Panc1 (cell line): Measurements from ENCODE around the gene TP63. TPM values are rescaled to one million over a fixed set of nuclear protein-coding genes. Genes with fewer than 3 reads are reported as not detected.

Experiments
- ATAC-seq: fragments of 200-7000 bp; cut with Tn5 transposase; 2 replicates; pipeline ENCODE4 v1.9.1; 2020; ENCODE audit warnings: mild to moderate bottlenecking, moderate library complexity
- BruUV-seq: library from RNA; stranded (reverse); fragments of 400-500 nt; replicated peaks from 2 replicates; lab custom pipeline; 2021; lab: Mats Ljungman, UMichigan
- CTCF ChIA-PET: fragments of 300-600 bp; sonication (Branson Sonifier 250); formaldehyde crosslinking; loops from one replicate; lab custom pipeline; 2022; ENCODE audit warnings: antibody characterized with exemption; lab: Charles Lee
- POLR2A ChIA-PET: fragments of 300-600 bp; sonication (Branson Sonifier 250); formaldehyde crosslinking; loops from one replicate; lab custom pipeline; 2022; ENCODE audit warnings: antibody characterized with exemption; lab: Charles Lee
- DNase-seq: peaks from one replicate; pipeline ENCODE4 v3.0.0-alpha.2; 2010; ENCODE audit warnings: low read depth, low spot score
- H3K27ac ChIP-seq: 2 replicates; pipeline ENCODE4 v1.5.1; 2011; ENCODE audit warnings: mild to moderate bottlenecking, low read length, inconsistent platforms
- H3K27me3 ChIP-seq: fragments of 200-500 bp; sonication (Bioruptor generic); 2 replicates; pipeline ENCODE4 v1.6.0; 2014; ENCODE audit warnings: low read length, inconsistent platforms; ENCODE audit not compliant: control insufficient read depth, insufficient read depth
- H3K36me3 ChIP-seq: fragments of 200-500 bp; sonication (Bioruptor generic); 2 replicates; pipeline ENCODE4 v1.5.1; 2014; ENCODE audit warnings: inconsistent platforms, mild to moderate bottlenecking, low read length, moderate library complexity; ENCODE audit not compliant: control insufficient read depth, insufficient read depth
- H3K4me1 ChIP-seq: 2 replicates; pipeline ENCODE4 v1.5.1; 2011; ENCODE audit warnings: inconsistent platforms, mild to moderate bottlenecking, low read length, moderate library complexity; ENCODE audit not compliant: control insufficient read depth, insufficient read depth
- H3K4me3 ChIP-seq, 2 experiments: 2 replicates each; pipeline ENCODE4 v1.5.1; 2011 to 2012; ENCODE audit warnings: low read depth in 2 of 2, low read length in 2 of 2, mild to moderate bottlenecking in 2 of 2, inconsistent platforms in 1 of 2, moderate library complexity in 1 of 2
- H3K9me3 ChIP-seq: fragments of 200-500 bp; sonication (Bioruptor generic); 2 replicates; pipeline ENCODE4 v1.5.1; 2014; ENCODE audit warnings: low read depth, mild to moderate bottlenecking, inconsistent platforms, low read length, moderate library complexity; ENCODE audit not compliant: control insufficient read depth, insufficient read depth
- POLR2AphosphoS5 ChIP-seq: IDR thresholded peaks from 2 replicates; pipeline ENCODE4 v1.6.1; 2012; ENCODE audit warnings: mild to moderate bottlenecking, low read depth, low read length, moderate library complexity
- SIN3A ChIP-seq: IDR thresholded peaks from 2 replicates; pipeline ENCODE4 v1.6.1; 2012; ENCODE audit warnings: low read depth, mild to moderate bottlenecking, low read length, moderate library complexity, borderline replicate concordance; ENCODE audit not compliant: insufficient read depth
- TCF7L2 ChIP-seq: IDR thresholded peaks from 2 replicates; pipeline ENCODE4 v1.6.1; 2011; ENCODE audit warnings: mild to moderate bottlenecking, low read depth, low read length, inconsistent platforms
- in situ Hi-C: cut with HindIII; loops from 2 replicates; pipeline ENCODE4 v1.10.0; 2016; ENCODE audit warnings: low sequenced_read_pairs, low pct_unique_long_range_greater_than_20kb
- intact Hi-C: fragments of 100-400 bp; cut with micrococcal nuclease; formaldehyde crosslinking; loops from one replicate; pipeline ENCODE4 v1.10.0; 2022; ENCODE audit not compliant: unreplicated experiment
- total RNA-seq: library from RNA; stranded (reverse); gene quantifications from one replicate; pipeline ENCODE4 v1.2.1, GENCODE V29; 2021; ENCODE audit not compliant: unreplicated experiment
- TF ChIP-seq, protein P1 (sequence below), 2 experiments: IDR thresholded peaks; 2 replicates each; pipeline ENCODE4 v1.6.1; 2011 to 2012; ENCODE audit warnings: low read depth in 2 of 2, control low read depth in 1 of 2, low read length in 1 of 2, mild to moderate bottlenecking in 1 of 2, moderate library complexity in 1 of 2; ENCODE audit not compliant: insufficient read depth in 1 of 2
- TF ChIP-seq, protein P2 (sequence below): fragments of 450-650 bp; IDR thresholded peaks from 2 replicates; pipeline ENCODE4 v1.5.1; 2017; ENCODE audit warnings: mild to moderate bottlenecking

TP63 gene
- total RNA-seq, 1 experiment from 2014 or later, result 0.51 TPM

DNA sequence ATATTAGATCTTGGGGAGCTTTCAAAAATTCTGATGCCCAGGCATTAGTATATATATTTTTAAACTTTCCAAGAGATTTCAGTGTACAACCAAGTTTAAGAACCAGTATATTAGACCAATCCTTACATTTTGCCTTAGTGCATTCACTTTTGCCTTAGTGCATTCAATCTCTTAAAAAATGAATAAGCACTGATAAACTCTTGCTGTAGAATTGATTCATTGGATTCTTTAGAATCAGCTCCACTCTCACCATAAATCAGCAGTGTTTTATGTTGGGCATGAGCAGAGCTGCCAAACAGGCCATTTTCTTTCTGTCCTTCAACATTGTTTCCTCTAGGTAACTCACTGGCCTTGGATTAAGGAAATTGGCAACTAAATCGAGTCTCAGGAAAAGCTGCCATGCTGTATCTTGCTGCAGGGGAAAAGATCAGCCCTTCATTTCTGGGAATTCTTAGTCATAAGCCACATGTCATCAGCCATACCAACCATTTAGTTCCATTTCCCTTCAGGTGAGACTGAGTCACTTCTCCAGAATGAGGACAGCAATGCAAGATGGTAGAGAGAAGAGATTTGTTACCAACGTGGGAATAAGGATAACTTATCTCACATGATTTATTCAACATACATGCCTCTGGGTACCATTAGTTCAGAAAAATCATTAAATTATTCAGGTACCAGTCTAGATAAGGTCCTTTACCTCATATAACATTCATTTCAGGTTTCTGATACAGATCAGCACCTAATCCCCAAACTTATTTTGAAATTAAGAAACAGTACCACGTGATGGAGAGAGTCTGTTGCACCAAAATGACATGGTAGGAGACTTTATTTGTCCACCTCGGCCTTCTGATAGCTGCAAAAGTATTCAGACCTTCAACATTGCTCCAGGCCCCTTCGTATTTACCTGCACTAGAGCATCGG, 297.0 kb downstream of the TP63 start:
- H3K9me3 ChIP-seq, result no peaks in the 10 kb centered on the region
- H3K27ac ChIP-seq, result no peak overlapping the region
- ATAC-seq (0 out of 2 replicates have a peak, but pooled peaks have one; percentile 12), DNase-seq (no peak)
- H3K4me1 ChIP-seq, result no peaks in the 10 kb centered on the region
- ChIA-PET CTCF (no interaction called here), POLR2A (no interaction called here)
- no peak overlapping the region for H3K4me3 ChIP-seq
- in situ Hi-C loops (no loop called here), intact Hi-C loops (no loop called here)
- H3K27me3 ChIP-seq, result no peaks in the 10 kb centered on the region
- H3K36me3 ChIP-seq, result no peaks in the 10 kb centered on the region
- TF ChIP-seq POLR2AphosphoS5 (no peak), TCF7L2 (no peak), SIN3A (no peak)
- TF ChIP-seq, protein P1, sequence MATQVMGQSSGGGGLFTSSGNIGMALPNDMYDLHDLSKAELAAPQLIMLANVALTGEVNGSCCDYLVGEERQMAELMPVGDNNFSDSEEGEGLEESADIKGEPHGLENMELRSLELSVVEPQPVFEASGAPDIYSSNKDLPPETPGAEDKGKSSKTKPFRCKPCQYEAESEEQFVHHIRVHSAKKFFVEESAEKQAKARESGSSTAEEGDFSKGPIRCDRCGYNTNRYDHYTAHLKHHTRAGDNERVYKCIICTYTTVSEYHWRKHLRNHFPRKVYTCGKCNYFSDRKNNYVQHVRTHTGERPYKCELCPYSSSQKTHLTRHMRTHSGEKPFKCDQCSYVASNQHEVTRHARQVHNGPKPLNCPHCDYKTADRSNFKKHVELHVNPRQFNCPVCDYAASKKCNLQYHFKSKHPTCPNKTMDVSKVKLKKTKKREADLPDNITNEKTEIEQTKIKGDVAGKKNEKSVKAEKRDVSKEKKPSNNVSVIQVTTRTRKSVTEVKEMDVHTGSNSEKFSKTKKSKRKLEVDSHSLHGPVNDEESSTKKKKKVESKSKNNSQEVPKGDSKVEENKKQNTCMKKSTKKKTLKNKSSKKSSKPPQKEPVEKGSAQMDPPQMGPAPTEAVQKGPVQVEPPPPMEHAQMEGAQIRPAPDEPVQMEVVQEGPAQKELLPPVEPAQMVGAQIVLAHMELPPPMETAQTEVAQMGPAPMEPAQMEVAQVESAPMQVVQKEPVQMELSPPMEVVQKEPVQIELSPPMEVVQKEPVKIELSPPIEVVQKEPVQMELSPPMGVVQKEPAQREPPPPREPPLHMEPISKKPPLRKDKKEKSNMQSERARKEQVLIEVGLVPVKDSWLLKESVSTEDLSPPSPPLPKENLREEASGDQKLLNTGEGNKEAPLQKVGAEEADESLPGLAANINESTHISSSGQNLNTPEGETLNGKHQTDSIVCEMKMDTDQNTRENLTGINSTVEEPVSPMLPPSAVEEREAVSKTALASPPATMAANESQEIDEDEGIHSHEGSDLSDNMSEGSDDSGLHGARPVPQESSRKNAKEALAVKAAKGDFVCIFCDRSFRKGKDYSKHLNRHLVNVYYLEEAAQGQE (IDR thresholded peaks at IDR 0.05; ENCODE audit: insufficient read depth in 1 of 2, low read depth in 2 of 2, low read length in 1 of 2), result no peak
- TF ChIP-seq, protein P2, sequence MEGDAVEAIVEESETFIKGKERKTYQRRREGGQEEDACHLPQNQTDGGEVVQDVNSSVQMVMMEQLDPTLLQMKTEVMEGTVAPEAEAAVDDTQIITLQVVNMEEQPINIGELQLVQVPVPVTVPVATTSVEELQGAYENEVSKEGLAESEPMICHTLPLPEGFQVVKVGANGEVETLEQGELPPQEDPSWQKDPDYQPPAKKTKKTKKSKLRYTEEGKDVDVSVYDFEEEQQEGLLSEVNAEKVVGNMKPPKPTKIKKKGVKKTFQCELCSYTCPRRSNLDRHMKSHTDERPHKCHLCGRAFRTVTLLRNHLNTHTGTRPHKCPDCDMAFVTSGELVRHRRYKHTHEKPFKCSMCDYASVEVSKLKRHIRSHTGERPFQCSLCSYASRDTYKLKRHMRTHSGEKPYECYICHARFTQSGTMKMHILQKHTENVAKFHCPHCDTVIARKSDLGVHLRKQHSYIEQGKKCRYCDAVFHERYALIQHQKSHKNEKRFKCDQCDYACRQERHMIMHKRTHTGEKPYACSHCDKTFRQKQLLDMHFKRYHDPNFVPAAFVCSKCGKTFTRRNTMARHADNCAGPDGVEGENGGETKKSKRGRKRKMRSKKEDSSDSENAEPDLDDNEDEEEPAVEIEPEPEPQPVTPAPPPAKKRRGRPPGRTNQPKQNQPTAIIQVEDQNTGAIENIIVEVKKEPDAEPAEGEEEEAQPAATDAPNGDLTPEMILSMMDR, result no peak
- no TSS peak for BruUV-seq

DNA sequence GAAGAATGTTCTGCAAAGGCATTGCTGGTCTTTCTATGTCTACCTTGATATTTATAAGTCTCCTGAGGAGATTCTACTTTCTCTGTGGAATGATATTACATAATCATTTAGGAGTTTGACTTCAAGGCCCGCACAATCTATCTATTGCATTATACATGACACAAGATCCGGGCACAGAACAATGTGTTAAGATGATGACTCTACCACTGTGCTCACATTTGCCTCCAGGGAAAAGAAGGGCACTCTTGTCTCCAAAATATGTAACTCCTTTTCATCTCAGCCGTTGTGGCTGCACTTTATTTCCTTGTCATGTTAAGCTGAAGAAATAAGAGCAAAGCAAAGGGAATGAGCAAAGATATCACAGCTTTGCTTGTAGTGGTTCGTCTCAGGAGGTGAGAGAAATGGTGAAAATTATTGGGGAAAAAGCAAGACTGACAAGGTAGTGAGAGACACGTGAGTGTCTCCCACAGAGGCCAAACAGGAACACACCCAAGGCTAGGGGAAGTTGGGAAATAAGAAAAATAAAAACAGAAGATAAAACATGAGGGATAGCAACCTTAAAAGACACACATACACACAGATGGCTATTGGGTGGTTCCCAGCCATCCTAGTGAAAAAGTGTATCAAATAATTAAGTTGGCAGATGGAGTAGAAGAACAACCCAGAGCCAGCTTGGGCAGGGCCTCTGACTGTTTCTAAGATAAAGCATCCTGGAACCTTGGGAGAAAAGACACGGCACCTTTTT, 305.2 kb downstream of the TP63 start:
- TF ChIP-seq, protein P1 (IDR thresholded peaks at IDR 0.05; ENCODE audit: insufficient read depth in 1 of 2, low read depth in 2 of 2, low read length in 1 of 2), result no peak
- TF ChIP-seq, protein P2, result no peak
- TF ChIP-seq TCF7L2, result no peak
- TF ChIP-seq POLR2AphosphoS5, result no peak
- TF ChIP-seq SIN3A, result no peak
- Histone ChIP-seq H3K27ac (no peak overlapping the region), H3K4me3 (no peak overlapping the region), H3K4me1 (peaks cover 3% of the 10 kb centered on the region), H3K9me3 (no peaks in the 10 kb centered on the region), H3K27me3 (no peaks in the 10 kb centered on the region), H3K36me3 (no peaks in the 10 kb centered on the region)
- DNase-seq, result no peak
- no TSS peak for BruUV-seq
- in situ Hi-C loops (no loop called here), intact Hi-C loops (no loop called here)
- CTCF ChIA-PET, result interaction anchor here (0.6 kb wide), 1 partner anchor 25 kb away, joined by 3 read pairs; no protein-coding TSS in a partner anchor
- POLR2A ChIA-PET, result no interaction called here
- ATAC-seq, result no peak
